ENCODE data around the gene SLC1A7.

- TF ChIP-seq MYC (IDR thresholded peaks at IDR 0.05; ENCODE audit: borderline replicate concordance, low read length) (no peak), CTCF (IDR thresholded peaks at IDR 0.05) (no peak), HDAC2 (IDR thresholded peaks at IDR 0.05) (no peak), POLR2AphosphoS2 (conservative IDR thresholded peaks at IDR 0.05; ENCODE audit: low read length) (no peak), CEBPB (IDR thresholded peaks at IDR 0.05) (no peak), PHF8 (IDR thresholded peaks at IDR 0.05; ENCODE audit: borderline replicate concordance, low read depth) (no peak), ZNF302 (CRISPR knock-in tag; IDR thresholded peaks at IDR 0.05) (no peak), REST (IDR thresholded peaks at IDR 0.05) (no peak), POLR2A (IDR thresholded peaks at IDR 0.05; ENCODE audit: low read length) (no peak)
Observed at GRCh38 chr1:53155534-53155933, 13.1 kb upstream of the SLC1A7 start.

All from A549 (cell line).